Smooth muscle cell (in vitro differentiated cells): ENCODE measurements around the gene IFNGR1. TPM values are rescaled to one million over a fixed set of nuclear protein-coding genes. Genes with fewer than 3 reads are reported as not detected.

Source experiments
- DNase-seq: peaks from one replicate; lab custom pipeline; 2025; ENCODE audit not compliant: unreplicated experiment; lab: John Stamatoyannopoulos, UW
- H2AFZ ChIP-seq: fragments of 200-600 bp; sonication (generic); 2 replicates; pipeline ENCODE4 v1.6.0; 2016; ENCODE audit warnings: antibody characterized with exemption, low read depth, mild to moderate bottlenecking
- H3F3A ChIP-seq: fragments of 200-600 bp; sonication (generic); 2 replicates; pipeline ENCODE4 v1.6.0; 2017; ENCODE audit warnings: antibody characterized with exemption, low read depth
- H3K27ac ChIP-seq: fragments of 200-600 bp; sonication (generic); 2 replicates; pipeline ENCODE4 v1.5.1; 2016; ENCODE audit warnings: low read depth, mild to moderate bottlenecking
- H3K27me3 ChIP-seq: fragments of 200-600 bp; sonication (generic); 2 replicates; pipeline ENCODE4 v1.6.1; 2016; ENCODE audit warnings: low read depth, mild to moderate bottlenecking
- H3K36me3 ChIP-seq: fragments of 200-600 bp; sonication (generic); 2 replicates; pipeline ENCODE4 v1.5.1; 2016; ENCODE audit warnings: low read depth
- H3K4me1 ChIP-seq: fragments of 200-600 bp; sonication (generic); 2 replicates; pipeline ENCODE4 v1.5.1; 2016; ENCODE audit warnings: low read depth
- H3K4me2 ChIP-seq: fragments of 200-600 bp; sonication (generic); 2 replicates; pipeline ENCODE4 v1.6.0; 2016; ENCODE audit warnings: mild to moderate bottlenecking
- H3K4me3 ChIP-seq: fragments of 200-600 bp; sonication (generic); 2 replicates; pipeline ENCODE4 v1.5.1; 2016; ENCODE audit warnings: mild to moderate bottlenecking
- H3K79me2 ChIP-seq: fragments of 200-600 bp; sonication (generic); 2 replicates; pipeline ENCODE4 v1.6.0; 2016; ENCODE audit warnings: low read depth, mild to moderate bottlenecking
- H3K9ac ChIP-seq: fragments of 200-600 bp; sonication (generic); 2 replicates; pipeline ENCODE4 v1.6.0; 2016; ENCODE audit warnings: low read depth
- H3K9me3 ChIP-seq: fragments of 200-600 bp; sonication (generic); replicated peaks from 2 replicates; pipeline ENCODE4 v1.5.1; 2016; ENCODE audit warnings: low read depth
- H4K20me1 ChIP-seq: fragments of 200-600 bp; sonication (generic); 2 replicates; pipeline ENCODE4 v1.6.0; 2016; ENCODE audit warnings: low read depth
- CTCF ChIP-seq: fragments of 200-600 bp; sonication (generic); IDR thresholded peaks from 2 replicates; pipeline ENCODE4 v1.5.1; 2017; ENCODE audit warnings: borderline replicate concordance, mild to moderate bottlenecking, antibody characterized with exemption; ENCODE audit not compliant: insufficient read depth, poor library complexity, severe bottlenecking
- WGBS: methylation state at CpG from one replicate; pipeline ENCODE4 v1.1.7; 2016; ENCODE audit warnings: low lambda C conversion rate; 5-methylcytosine and 5-hydroxymethylcytosine counted together
- polyA plus RNA-seq: library from polyadenylated mRNA; unstranded; fragments of >200 nt; fragmentation: Nextera tagmentation; extraction: Ambion mirVana; gene quantifications from 2 replicates; pipeline ENCODE4 v1.2.1, GENCODE V29; 2016
- total RNA-seq: library from RNA; depleted of rRNA; stranded (reverse); fragments of >200 nt; gene quantifications from 2 replicates; pipeline ENCODE4 v1.2.3, GENCODE V29; 2014

IFNGR1 gene
- total and polyA plus RNA-seq, 2 experiments from 2014 or later: 61.1 to 83.7 TPM

GRCh38 chr6:137191670-137192069 lies 27.5 kb downstream of the IFNGR1 start:
- Histone ChIP-seq H3K9me3 (peaks cover 4% of the 10 kb centered on the region), H3F3A (no peaks in the 10 kb centered on the region), H3K4me3 (no peak overlapping the region), H3K27ac (no peak overlapping the region), H3K4me2 (no peak overlapping the region), H3K9ac (no peak overlapping the region), H3K36me3 (no peaks in the 10 kb centered on the region), H3K4me1 (no peaks in the 10 kb centered on the region), H2AFZ (no peak overlapping the region), H4K20me1 (no peaks in the 10 kb centered on the region), H3K79me2 (no peaks in the 10 kb centered on the region), H3K27me3 (no peaks in the 10 kb centered on the region)
- no peak for DNase-seq
- TF ChIP-seq CTCF: no peak
- WGBS: 94% methylated on average over 1 of the region's 1 CpG

GRCh38 chr6:137191236-137191635 lies 27.9 kb downstream of the IFNGR1 start:
- DNase-seq: no peak
- H3K79me2 ChIP-seq: no peaks in the 10 kb centered on the region
- WGBS: 82% methylated on average over 3 of the region's 3 CpGs
- no peak overlapping the region for H3K4me2 ChIP-seq
- no peaks in the 10 kb centered on the region for H3K36me3 ChIP-seq
- H3K27me3 ChIP-seq: no peaks in the 10 kb centered on the region
- peaks cover 4% of the 10 kb centered on the region for H3K9me3 ChIP-seq
- no peak overlapping the region for H3K9ac ChIP-seq
- TF ChIP-seq CTCF: no peak
- H3K27ac ChIP-seq: no peak overlapping the region
- no peak overlapping the region for H2AFZ ChIP-seq
- H4K20me1 ChIP-seq: no peaks in the 10 kb centered on the region
- H3K4me1 ChIP-seq: no peaks in the 10 kb centered on the region
- no peaks in the 10 kb centered on the region for H3F3A ChIP-seq
- H3K4me3 ChIP-seq: no peak overlapping the region

DNA sequence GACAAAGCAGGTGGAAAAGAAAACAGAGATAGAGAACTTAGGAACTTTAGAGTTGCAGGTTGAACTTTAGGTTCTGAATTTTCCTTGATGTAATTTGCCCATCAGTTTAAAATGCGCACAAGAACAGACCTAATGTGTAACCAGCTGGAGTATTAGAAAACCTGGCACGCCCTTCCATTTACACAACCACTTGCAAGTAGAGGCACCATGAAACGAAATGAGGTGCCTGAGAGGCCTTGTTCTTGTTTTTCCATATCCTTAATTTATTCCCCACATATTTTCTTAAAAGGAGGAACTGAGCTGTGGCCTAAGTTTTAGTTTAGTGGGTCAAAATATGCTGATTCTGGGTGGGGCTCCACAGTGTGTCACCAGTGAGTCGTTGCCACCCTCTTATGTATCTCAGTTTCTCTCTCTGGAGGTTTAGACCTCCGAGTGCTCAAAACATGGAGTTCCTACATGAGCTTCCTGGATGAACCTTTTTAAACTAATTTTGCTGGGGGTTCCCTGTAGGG lies 28.5 kb downstream of the IFNGR1 start:
- no peaks in the 10 kb centered on the region for H3F3A ChIP-seq
- H3K4me1 ChIP-seq: no peaks in the 10 kb centered on the region
- TF ChIP-seq CTCF: no peak
- H3K9ac ChIP-seq: no peak overlapping the region
- H3K9me3 ChIP-seq: peaks cover 4% of the 10 kb centered on the region
- DNase-seq: no peak
- H2AFZ ChIP-seq: no peak overlapping the region
- H3K4me3 ChIP-seq: no peak overlapping the region
- H3K27me3 ChIP-seq: no peaks in the 10 kb centered on the region
- no peak overlapping the region for H3K4me2 ChIP-seq
- no peaks in the 10 kb centered on the region for H4K20me1 ChIP-seq
- H3K27ac ChIP-seq: no peak overlapping the region
- no peaks in the 10 kb centered on the region for H3K36me3 ChIP-seq
- no peaks in the 10 kb centered on the region for H3K79me2 ChIP-seq
- WGBS: 88% methylated on average over 5 of the region's 5 CpGs

GRCh38 chr6:137188855-137189254 lies 30.3 kb downstream of the IFNGR1 start:
- Histone ChIP-seq H3K27ac (no peak overlapping the region), H3F3A (no peaks in the 10 kb centered on the region), H3K9me3 (peaks cover 8% of the 10 kb centered on the region), H3K4me3 (no peak overlapping the region), H3K4me1 (no peaks in the 10 kb centered on the region), H3K4me2 (no peak overlapping the region), H3K79me2 (no peaks in the 10 kb centered on the region), H3K36me3 (no peaks in the 10 kb centered on the region), H2AFZ (no peak overlapping the region), H3K27me3 (no peaks in the 10 kb centered on the region), H3K9ac (no peak overlapping the region), H4K20me1 (no peaks in the 10 kb centered on the region)
- 87% methylated on average over 5 of the region's 5 CpGs for WGBS
- TF ChIP-seq CTCF: no peak
- no peak for DNase-seq
